ENCODE results near the gene CNR1. TPM values are rescaled to one million over a fixed set of nuclear protein-coding genes. Genes with fewer than 3 reads are reported as not detected.

The CNR1 gene
- total RNA-seq, 1 donor from 2014 or later, result 6.3 TPM

GRCh38 chr6:88143421-88144157 lies 22.6 kb downstream of the CNR1 start:
- no peaks in the 10 kb centered on the region for H3K9me3 Mint-ChIP-seq
- TF ChIP-seq, protein P1, sequence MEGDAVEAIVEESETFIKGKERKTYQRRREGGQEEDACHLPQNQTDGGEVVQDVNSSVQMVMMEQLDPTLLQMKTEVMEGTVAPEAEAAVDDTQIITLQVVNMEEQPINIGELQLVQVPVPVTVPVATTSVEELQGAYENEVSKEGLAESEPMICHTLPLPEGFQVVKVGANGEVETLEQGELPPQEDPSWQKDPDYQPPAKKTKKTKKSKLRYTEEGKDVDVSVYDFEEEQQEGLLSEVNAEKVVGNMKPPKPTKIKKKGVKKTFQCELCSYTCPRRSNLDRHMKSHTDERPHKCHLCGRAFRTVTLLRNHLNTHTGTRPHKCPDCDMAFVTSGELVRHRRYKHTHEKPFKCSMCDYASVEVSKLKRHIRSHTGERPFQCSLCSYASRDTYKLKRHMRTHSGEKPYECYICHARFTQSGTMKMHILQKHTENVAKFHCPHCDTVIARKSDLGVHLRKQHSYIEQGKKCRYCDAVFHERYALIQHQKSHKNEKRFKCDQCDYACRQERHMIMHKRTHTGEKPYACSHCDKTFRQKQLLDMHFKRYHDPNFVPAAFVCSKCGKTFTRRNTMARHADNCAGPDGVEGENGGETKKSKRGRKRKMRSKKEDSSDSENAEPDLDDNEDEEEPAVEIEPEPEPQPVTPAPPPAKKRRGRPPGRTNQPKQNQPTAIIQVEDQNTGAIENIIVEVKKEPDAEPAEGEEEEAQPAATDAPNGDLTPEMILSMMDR (IDR thresholded peaks at IDR 0.05; ENCODE audit: unreplicated experiment), result no peak
- no peak overlapping the region for H3K4me3 Mint-ChIP-seq
- H3K27ac Mint-ChIP-seq, result no peak overlapping the region
- no peaks in the 10 kb centered on the region for H3K27me3 Mint-ChIP-seq (ENCODE audit: low read depth)
- no peaks in the 10 kb centered on the region for H3K4me1 Mint-ChIP-seq
- H3K36me3 Mint-ChIP-seq, result no peaks in the 10 kb centered on the region
- DNase-seq (ENCODE audit: low spot score in 2 of 2, unreplicated experiment in 2 of 2), result no peak

DNA sequence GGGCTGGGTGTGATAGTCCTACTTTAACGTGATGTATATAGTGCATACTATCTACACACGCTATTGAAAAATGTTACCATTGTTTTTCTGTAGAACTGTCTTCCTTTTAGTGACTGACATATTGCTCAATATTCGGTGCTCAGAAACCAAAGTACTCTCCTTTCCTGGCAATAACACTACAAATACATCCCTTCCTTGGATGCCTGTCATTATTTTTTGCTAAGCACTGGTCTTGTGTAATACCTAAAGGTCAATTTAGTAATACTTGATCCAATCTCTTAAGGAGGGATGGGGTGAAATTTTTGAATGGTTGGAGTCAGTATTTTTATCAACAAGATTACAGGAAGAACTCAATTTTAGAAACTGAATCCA lies 23.9 kb downstream of the CNR1 start:
- Mint-ChIP-seq H3K4me3 (no peak overlapping the region), H3K27ac (no peak overlapping the region), H3K9me3 (no peaks in the 10 kb centered on the region), H3K36me3 (no peaks in the 10 kb centered on the region), H3K4me1 (no peaks in the 10 kb centered on the region), H3K27me3 (ENCODE audit: low read depth) (no peaks in the 10 kb centered on the region)
- DNase-seq (ENCODE audit: low spot score in 2 of 2, unreplicated experiment in 2 of 2), result no peak
- TF ChIP-seq, protein P1 (IDR thresholded peaks at IDR 0.05; ENCODE audit: unreplicated experiment), result no peak

GRCh38 chr6:88141561-88142296 lies 24.4 kb downstream of the CNR1 start:
- H3K4me1 Mint-ChIP-seq, result no peaks in the 10 kb centered on the region
- no peaks in the 10 kb centered on the region for H3K9me3 Mint-ChIP-seq
- H3K36me3 Mint-ChIP-seq, result no peaks in the 10 kb centered on the region
- H3K27ac Mint-ChIP-seq, result no peak overlapping the region
- no peak for DNase-seq (ENCODE audit: low spot score in 2 of 2, unreplicated experiment in 2 of 2)
- no peaks in the 10 kb centered on the region for H3K27me3 Mint-ChIP-seq (ENCODE audit: low read depth)
- H3K4me3 Mint-ChIP-seq, result no peak overlapping the region
- TF ChIP-seq, protein P1 (IDR thresholded peaks at IDR 0.05; ENCODE audit: unreplicated experiment), result no peak

GRCh38 chr6:88137915-88138314 lies 28.2 kb downstream of the CNR1 start:
- DNase-seq (ENCODE audit: low spot score in 2 of 2, unreplicated experiment in 2 of 2), result no peak
- Mint-ChIP-seq H3K9me3 (peaks cover 3% of the 10 kb centered on the region), H3K36me3 (no peaks in the 10 kb centered on the region), H3K4me3 (no peak overlapping the region), H3K27me3 (ENCODE audit: low read depth) (no peaks in the 10 kb centered on the region), H3K27ac (no peak overlapping the region), H3K4me1 (no peaks in the 10 kb centered on the region)
- TF ChIP-seq, protein P1 (IDR thresholded peaks at IDR 0.05; ENCODE audit: unreplicated experiment), result no peak

- H3K4me3 Mint-ChIP-seq, result no peak overlapping the region
- H3K27ac Mint-ChIP-seq, result no peak overlapping the region
- no peaks in the 10 kb centered on the region for H3K36me3 Mint-ChIP-seq
- no peaks in the 10 kb centered on the region for H3K4me1 Mint-ChIP-seq
- H3K27me3 Mint-ChIP-seq (ENCODE audit: low read depth), result no peaks in the 10 kb centered on the region
- no peak for DNase-seq (ENCODE audit: low spot score in 2 of 2, unreplicated experiment in 2 of 2)
- peaks cover 3% of the 10 kb centered on the region for H3K9me3 Mint-ChIP-seq
- TF ChIP-seq, protein P1 (IDR thresholded peaks at IDR 0.05; ENCODE audit: unreplicated experiment), result no peak
These were observed 30.5 kb downstream of the CNR1 start for GRCh38 chr6:88135578-88136114.
